CD4-positive, alpha-beta T cell treated with Interleukin-2 at 100 ng/mL for 4 hours (primary cell): ENCODE data around the gene SLC7A5.
"Not testable (repeated sequence)": the region's sequence is repeated elsewhere in the genome, so short reads cannot be mapped to it uniquely, and the experiment has no call there.

ENCODE experiments used
- DNase-seq: peaks from one replicate; pipeline ENCODE4 v3.0.0-alpha.2; 2020; ENCODE audit warnings: low spot score

The SLC7A5 gene

GRCh38 chr16:87834005-87834667 lies 35.2 kb downstream of the SLC7A5 start:
- no peak for DNase-seq

GRCh38 chr16:87833548-87833947 lies 35.8 kb downstream of the SLC7A5 start:
- no peak for DNase-seq

GRCh38 chr16:87832741-87833502 lies 36.4 kb downstream of the SLC7A5 start:
- no peak for DNase-seq

- no peak for DNase-seq
These were observed 37.2 kb downstream of the SLC7A5 start for GRCh38 chr16:87832137-87832527.

- DNase-seq = no peak
These were observed 37.7 kb downstream of the SLC7A5 start for GRCh38 chr16:87831421-87832136.

- DNase-seq = no peak
These were observed 38.5 kb downstream of the SLC7A5 start for GRCh38 chr16:87830673-87831420.

GRCh38 chr16:87829988-87830672 lies 39.2 kb downstream of the SLC7A5 start:
- DNase-seq = no peak

GRCh38 chr16:87829622-87829980 lies 39.7 kb downstream of the SLC7A5 start:
- DNase-seq = no peak

- DNase-seq = no peak
These were observed 40.2 kb downstream of the SLC7A5 start for GRCh38 chr16:87828907-87829621.

GRCh38 chr16:87828071-87828906 lies 41.0 kb downstream of the SLC7A5 start:
- DNase-seq = no peak

GRCh38 chr16:87827588-87827915 lies 41.8 kb downstream of the SLC7A5 start:
- DNase-seq = not testable (repeated sequence)

GRCh38 chr16:87826798-87827587 lies 42.3 kb downstream of the SLC7A5 start:
- DNase-seq = no peak

- not testable (repeated sequence) for DNase-seq
These were observed 42.9 kb downstream of the SLC7A5 start for GRCh38 chr16:87826407-87826797.

GRCh38 chr16:87825842-87826120 lies 43.5 kb downstream of the SLC7A5 start:
- not testable (repeated sequence) for DNase-seq

- no peak for DNase-seq
These were observed 44.1 kb downstream of the SLC7A5 start for GRCh38 chr16:87824991-87825841.

GRCh38 chr16:87824016-87824990 lies 45.0 kb downstream of the SLC7A5 start:
- DNase-seq = no peak

GRCh38 chr16:87823181-87823929 lies 46.0 kb downstream of the SLC7A5 start:
- no peak for DNase-seq
